Stimulated activated CD4-positive, alpha-beta T cell treated with anti-CD3 and anti-CD28 coated beads, Interleukin-15, amount 100 ng/mL, for 48 hours (primary cell): ENCODE results near the gene C1QL4.
"Not testable (repeated sequence)": the region's sequence is repeated elsewhere in the genome, so short reads cannot be mapped to it uniquely, and the experiment has no call there.

Experiments used
- DNase-seq, 2 donors: peaks; one replicate each; pipeline ENCODE4 v3.0.0-alpha.2; 2020; ENCODE audit warnings: low read depth in 2 of 2

Gene C1QL4

DNA sequence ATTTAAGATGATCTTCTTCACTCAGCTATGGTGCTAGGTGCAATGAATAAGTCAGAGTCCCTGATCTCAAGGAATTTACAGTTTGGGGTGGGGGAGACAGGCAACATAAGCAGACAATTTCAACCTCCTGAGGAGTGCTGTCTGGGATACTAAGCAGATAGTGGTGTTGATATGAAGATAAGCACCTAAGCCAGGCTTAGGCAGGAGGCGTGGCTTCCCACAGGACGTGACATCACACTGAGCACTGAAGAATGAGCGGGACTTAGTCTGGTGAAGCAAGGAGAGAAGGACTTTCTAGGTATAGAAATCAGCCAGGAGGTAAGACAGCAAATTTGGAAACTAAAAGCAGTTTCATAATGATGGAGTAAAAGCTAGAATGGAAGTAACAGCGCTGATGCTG, 35.2 kb downstream of the C1QL4 start:
- no peak for DNase-seq

DNA sequence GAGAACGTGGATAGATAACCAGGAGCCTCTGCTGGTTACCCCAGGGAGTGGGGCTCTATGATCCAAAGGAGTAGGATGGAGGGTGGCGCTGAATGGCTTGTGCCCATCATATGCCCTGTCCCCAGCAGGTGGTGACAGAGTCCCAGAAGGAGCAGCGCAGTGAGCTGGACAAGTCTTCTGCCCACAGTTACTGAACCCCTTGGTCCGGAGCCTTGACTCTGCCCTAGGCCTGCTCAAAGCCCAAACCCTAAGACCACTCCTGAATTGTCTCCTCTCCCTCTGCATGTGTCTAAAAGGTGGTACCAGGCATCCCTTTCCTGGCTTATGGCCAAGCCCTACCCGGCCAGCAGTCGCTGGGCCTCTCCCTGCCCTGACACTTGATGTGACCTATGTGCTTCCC, 38.8 kb downstream of the C1QL4 start:
- DNase-seq = no peak

DNA sequence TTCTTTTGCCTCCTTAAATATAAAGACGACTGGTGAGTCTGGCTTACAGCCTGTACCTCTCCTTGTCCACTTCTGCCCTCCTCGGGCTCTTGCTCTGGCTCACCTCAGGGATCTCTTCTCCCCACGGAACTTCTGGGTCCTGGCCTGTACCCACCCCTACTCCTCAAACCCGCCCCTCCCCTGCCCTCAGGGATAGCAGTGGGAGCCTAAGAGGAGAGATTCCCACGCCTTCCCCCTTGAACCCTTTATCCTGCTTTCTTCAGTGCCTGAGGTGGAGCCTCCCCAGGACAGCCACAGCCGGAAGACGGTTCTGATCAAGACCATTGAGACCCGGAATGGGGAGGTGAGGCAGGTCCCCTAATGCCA, 39.3 kb downstream of the C1QL4 start:
- no peak for DNase-seq

DNA sequence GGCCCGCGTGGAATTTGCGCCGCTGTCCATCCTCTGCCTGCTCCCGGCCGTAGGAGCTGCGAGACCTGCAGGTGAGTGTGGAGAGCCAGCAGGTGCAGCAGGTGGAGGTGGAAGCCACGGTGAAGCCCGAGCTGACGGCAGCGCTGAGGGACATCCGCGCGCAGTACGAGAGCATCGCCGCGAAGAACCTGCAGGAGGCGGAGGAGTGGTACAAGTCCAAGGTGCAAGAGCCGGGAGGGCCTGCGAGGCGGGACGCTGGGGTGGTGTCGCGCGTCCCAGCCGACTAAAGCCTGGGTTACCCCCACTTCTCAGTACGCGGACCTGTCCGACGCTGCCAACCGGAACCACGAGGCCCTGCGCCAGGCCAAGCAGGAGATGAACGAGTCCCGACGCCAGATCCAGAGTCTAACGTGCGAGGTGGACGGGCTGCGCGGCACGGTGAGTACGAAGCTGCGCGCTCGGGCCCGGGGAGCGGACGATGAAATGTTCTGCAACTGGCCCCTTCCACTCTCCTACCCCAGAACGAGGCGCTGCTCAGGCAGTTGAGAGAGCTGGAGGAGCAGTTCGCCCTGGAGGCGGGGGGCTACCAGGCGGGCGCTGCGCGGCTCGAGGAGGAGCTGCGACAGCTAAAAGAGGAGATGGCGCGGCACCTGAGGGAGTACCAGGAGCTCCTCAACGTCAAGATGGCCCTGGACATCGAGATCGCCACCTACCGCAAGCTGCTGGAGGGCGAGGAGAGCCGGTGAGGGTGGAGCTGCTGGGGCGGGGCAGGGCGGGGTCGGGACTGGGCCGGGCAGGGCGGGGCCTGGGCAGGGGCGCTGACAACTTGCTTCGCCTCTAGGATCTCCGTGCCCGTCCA, 39.9 kb downstream of the C1QL4 start:
- DNase-seq = peak in 1 of 2 donors; percentile 36

DNA sequence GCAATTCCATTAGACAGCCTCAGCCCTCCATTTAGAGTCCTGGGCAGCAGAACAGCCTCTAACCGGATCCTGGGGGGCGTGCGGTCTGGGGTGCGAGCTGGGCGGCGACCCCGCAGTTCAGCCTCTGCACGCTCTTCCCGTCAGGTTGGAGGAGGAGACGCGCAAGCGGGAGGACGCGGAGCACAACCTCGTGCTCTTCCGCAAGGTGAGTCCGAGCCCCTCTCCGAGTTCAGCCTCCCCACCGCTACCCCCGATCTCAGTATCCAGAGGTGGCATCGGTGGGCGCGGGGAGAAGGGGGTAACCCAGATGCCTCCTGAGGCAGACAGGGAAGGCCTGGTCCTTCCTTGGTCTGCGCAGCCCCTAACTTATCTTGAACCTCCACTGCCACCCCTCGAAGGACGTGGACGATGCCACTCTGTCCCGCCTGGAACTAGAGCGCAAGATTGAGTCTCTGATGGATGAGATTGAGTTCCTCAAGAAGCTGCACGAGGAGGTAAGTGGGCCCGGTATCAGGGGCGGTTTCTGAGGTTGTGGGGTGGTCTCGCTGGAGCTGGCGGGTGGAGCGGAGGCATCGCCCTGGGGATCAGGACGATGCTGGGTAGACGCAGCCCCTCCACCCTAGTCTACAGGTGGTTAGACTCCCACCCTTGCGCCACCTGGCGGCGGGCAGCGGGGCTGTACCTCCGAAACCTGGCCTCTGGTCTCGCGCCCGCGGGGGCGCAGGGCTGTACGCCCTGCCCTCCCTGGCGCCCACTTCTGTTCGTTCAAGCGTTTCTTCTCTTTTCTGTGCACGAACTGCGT, 40.8 kb downstream of the C1QL4 start:
- peak; percentile 32 to 63 for DNase-seq

DNA sequence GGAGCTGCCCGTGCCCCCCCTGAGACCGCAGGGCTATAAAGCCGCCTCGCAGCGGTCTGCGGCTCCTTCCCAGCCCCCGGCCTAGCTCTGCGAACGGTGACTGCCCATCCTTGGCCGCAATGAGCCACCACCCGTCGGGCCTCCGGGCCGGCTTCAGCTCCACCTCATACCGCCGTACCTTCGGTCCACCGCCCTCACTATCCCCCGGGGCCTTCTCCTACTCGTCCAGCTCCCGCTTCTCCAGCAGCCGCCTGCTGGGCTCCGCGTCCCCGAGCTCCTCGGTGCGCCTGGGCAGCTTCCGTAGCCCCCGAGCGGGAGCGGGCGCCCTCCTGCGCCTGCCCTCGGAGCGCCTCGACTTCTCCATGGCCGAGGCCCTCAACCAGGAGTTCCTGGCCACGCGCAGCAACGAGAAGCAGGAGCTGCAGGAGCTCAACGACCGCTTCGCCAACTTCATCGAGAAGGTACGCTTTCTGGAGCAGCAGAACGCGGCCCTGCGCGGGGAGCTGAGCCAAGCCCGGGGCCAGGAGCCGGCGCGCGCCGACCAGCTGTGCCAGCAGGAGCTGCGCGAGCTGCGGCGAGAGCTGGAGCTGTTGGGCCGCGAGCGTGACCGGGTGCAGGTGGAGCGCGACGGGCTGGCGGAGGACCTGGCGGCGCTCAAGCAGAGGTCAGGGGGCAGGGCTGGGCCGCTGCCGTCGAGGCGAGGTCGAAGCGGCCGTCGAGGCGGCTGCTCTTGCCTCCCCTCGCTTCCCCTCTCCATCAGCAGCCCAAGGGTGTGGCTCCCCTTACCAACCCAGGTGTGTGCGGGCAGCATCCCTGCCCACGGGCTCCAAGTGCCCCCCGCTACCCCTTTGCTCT, 41.7 kb downstream of the C1QL4 start, which contains the start of gene PRPH:
Gene PRPH (plus strand): TSS at position 66 of the 855 bp plus-strand sequence. CDS start 54 bp downstream, at position 120.
- DNase-seq = no peak

DNA sequence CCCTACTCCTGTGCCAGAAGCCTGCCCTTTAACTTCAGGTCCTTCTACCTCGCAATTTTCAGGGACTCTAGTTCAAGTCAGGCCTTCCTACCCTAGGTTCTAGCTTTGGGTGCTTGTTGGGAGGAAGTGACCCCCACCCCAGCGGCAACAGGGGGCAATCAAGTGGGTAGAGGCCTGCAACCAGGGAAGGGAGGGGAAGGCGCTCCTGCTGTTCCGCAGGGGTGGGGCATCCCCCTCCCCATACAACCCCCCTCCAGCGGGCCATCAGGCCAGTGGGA, 42.2 kb downstream of the C1QL4 start:
- DNase-seq = no peak

DNA sequence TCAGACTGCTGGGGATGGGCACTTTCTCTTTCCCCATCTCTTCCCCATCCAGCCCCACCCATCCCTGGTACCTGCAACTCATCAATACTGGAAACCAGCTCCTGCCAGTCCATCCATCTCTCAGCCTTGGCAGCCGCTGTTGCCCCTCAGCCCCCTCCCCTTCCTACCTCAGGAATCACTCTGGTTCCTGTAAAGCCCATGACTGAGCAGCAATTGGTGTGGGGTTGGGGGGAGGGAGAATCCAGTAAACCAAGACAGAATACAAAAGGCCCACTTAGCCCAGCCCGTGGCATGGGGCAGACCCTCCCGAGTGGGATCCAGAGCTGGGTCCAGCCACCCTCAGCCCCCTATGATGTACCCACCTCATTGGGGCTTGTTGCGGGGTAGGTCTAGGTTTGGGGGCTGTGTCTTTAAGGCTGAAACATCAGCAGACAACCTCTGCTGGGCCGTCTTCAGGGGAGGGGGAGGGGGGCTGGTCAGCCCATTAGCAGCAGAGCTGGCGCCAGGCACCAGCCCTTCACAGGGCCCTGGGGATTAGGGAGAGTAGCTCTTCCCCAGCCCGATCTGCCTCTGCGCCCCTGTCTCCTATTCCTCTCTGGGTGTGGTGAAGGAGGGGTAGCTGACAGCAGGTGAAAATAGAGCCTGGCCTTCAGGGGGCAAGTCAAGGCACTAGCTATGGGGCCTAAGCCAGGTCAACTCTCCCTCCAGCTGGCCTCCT, 42.7 kb downstream of the C1QL4 start:
- DNase-seq = no peak

DNA sequence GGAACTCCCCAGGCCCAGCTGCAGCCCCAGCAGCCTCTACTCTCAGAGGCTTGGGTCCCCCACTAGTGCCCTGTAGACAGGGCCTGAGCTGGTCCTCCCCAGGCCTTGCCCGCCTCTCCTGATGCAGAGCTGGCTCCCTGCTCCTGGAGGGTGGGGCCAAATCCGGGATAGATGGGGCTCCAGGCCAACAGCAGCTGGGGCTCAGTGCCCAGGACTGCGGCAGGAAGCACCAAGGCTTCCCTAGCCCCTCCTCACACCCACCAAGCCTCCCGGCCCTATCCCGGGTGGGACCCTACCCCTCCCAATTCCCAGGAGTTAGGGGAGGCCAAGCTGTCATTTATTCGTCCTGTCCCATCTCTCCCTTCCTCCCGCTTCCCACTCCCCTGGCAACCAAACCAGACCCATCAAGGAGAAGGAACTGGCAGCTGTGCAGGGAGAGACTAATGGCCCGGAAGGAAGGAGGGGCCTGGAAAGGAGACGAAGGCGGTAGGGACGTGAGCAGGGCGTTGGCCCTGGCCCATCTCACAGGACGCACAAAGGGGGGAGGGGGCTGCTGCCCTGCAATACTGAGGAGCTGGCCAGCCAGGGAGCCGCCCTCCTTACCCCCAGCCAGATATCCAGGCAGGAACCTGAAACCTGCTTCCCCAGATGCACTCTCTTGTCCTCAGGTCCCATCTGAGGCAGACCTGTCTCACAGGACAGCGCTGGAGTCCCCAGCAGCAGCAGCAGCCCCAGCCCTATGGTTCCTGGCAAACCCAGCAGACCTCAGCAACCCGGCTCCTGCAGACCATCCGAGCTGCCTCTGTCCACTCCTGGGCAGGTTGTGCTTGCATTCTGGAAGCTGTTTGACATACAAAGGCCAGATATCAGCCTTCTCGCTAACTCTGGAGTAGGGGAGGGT, 43.7 kb downstream of the C1QL4 start:
- DNase-seq = no peak

DNA sequence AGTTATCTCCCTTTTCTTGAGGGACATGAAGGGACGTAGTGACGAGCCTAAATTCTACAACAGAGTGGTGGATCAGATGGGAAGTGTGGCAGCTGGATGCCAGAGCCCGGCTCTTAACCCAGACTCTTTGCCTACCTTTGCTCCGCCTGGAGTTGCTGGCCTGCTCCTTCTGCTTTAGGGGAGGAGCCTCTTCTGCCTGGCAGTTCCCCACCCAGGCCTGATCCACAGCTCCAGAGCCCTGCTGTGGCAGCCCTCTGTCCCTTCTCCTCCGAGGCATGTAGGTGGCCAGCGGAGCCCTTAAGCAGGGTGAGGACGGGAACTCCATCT, 44.3 kb downstream of the C1QL4 start:
- no peak for DNase-seq

DNA sequence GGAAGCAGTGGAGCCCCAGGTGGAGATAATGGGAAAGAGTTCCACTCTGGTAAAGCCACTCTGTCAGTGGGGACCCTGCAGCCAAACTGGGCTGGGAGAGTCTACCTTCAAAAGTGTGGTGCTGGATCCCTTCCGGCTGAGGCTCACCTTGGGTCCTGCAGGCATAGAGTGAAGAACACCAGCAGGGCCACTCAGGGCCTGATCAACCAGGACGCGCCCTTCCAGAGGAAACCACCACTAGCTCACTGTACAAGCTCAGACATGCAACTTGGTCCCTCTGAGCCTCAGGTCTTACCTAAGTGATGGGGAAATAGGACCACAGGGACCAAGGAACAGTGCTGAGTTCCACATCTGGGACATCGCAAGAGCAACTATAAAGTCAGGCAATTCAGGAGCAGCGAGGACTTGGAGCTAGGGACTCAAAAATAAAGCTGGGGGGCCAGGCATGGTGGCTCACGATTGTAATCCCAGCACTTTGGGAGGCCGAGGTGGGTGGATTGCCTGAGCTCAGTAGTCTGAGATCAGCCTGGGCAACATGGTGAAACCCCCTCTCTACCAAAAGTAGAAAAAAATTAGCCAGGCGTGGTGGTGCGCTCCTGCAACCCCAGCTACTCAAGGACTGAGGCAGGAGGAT, 47.9 kb downstream of the C1QL4 start:
- no peak for DNase-seq

DNA sequence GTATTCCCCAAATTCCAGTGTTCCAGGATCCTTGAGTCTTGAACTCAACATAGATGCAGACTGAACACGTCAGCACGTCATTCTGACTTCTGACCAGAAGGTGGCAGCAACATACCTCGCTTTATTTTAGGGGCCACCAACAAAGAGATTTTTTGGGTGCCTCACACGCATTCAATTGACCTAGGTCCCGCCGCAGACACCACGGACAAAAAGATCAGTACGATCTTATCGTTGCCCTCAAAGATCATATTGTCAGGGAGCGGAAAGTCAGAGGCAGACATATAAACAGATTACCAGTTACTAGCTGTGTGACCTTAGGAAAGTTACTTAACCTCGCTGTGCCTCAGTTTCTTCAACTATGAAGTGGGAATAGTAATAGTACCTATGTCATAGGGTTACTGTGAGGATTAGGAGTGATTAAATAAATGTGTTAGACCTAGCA, 48.6 kb downstream of the C1QL4 start:
- peak in 1 of 2 donors; percentile 50 for DNase-seq

DNA sequence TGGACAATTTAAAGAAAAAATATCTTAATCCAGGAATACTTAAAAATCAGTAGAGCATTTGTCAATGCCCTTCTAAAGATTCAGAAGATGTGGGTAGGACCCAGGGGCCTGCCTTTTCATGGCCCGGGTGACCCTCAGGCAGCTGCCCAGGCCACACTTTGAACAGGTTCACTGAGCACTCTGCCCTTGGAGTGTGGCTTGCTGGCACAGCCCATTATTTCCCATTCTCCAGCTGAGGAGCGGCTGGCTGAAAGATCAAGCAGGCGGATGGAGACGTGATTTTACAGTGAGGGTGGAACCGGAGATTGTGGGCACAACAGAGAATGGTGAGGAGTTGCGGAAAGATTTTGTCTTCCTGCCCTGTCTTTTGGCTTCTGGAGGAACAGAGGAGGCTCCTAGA, 49.1 kb downstream of the C1QL4 start:
- no peak for DNase-seq

DNA sequence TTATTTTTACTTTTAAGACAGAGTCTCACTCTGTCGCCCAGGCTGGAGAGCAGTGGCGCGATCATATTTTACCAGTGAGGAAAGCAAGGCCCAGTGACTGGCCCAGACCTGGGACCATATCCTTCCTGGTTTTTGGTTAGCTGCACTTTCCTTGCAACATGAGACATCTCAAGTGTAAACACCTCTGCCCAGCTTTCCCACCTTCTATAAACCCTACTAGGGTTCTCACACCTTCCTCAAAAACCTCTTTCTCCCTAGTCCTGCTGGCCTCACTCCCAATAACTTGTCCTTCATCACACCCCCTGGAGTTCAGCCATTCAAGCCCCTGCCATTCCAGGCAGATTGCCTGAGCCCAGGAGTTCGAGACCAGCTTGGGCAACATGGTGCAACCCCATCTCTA, 52.3 kb downstream of the C1QL4 start:
- no peak for DNase-seq

DNA sequence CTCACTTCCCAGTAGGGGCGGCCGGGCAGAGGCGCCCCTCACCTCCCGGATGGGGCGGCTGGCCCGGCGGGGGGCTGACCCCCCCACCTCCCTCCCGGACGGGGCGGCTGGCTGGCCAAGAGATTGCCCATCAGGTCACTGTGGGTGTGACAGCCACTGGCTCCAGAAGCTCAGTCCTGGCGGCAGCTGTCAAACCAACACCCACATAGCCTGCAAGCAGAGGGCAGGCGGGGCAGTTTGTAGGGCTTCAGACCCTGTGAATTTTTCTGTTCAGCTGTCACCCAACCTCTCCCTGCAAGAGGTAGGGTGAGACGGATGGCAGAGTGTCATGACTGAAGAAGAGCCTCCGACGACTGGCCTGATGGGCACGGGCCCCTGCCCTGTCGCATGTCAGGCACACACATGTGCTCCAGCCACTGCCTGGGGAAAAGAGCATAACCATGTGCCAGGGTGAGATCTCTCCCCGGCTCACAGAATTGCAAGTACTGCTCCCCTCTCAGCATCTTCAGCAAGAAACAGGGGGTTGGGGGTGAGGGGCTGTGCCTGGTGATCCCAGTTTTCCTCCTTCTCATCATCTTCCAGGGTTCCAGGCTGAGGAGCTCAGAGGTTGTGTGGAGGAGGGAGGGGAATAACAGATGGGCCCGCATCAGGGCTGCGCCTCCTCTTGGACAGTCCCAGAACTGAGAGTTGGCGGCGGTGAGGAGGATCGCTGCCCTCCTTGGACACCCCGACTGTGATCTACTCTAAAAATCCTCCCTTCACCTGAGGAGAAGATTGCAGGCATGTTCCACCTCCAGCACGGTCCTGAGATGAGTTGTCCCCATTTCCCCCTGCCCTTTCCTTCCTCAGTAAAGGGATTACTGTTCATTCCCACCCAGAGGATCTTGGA, 53.2 kb downstream of the C1QL4 start:
- no peak for DNase-seq

DNA sequence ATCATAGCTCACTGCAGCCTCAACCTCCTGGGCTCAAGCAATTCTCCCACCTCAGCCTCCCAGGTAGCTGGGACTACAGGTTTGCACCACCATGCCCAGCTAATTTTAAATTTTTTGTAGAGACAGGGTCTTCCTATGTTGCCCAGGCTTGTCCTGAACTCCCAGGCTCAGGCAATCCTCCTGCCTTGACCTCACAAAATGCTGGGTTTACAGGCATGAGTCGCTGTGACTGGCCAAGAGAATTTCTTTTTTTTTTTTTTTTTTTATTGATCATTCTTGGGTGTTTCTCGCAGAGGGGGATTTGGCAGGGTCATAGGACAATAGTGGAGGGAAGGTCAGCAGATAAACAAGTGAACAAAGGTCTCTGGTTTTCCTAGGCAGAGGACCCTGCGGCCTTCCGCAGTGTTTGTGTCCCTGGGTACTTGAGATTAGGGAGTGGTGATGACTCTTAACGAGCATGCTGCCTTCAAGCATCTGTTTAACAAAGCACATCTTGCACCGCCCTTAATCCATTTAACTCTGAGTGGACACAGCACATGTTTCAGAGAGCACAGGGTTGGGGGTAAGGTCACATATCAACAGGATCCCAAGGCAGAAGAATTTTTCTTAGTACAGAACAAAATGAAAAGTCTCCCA, 54.1 kb downstream of the C1QL4 start:
- not testable (repeated sequence) for DNase-seq
